ENCODE results near the gene HDAC4.

GRCh38 chr2:239411549-239412319, 10.9 kb upstream of the HDAC4 start:
- TF ChIP-seq CTCF (conservative IDR thresholded peaks at IDR 0.05; ENCODE audit: low read depth in 2 of 2) (no peak), JUNB (IDR thresholded peaks at IDR 0.05; ENCODE audit: unreplicated experiment) (no peak), POLR2AphosphoS5 (IDR thresholded peaks at IDR 0.05; ENCODE audit: low read depth) (no peak), EZH2 (IDR thresholded peaks at IDR 0.05; ENCODE audit: low read depth, unreplicated experiment) (no peak), REST (IDR thresholded peaks at IDR 0.05; ENCODE audit: unreplicated experiment) (no peak), ETS1 (IDR thresholded peaks at IDR 0.05) (no peak), NANOG (IDR thresholded peaks at IDR 0.05; ENCODE audit: borderline replicate concordance) (no peak), EZH2phosphoT487 (IDR thresholded peaks at IDR 0.05; ENCODE audit: unreplicated experiment) (no peak)

All from GM23338 (cell line).